HepG2 (cell line): ENCODE data around the gene TPRA1. TPM values are rescaled to one million over a fixed set of nuclear protein-coding genes. Genes with fewer than 3 reads are reported as not detected.

Experiments used
- ATAC-seq: fragments of 200-7000 bp; cut with Tn5 transposase; 3 replicates; pipeline ENCODE4 v1.9.1; 2020; ENCODE audit warnings: mild to moderate bottlenecking, moderate library complexity
- BruUV-seq: library from RNA; stranded (reverse); fragments of 400-500 nt; replicated peaks from 2 replicates; lab custom pipeline; 2021; lab: Mats Ljungman, UMichigan
- CTCF ChIA-PET: fragments of 300-600 bp; formaldehyde crosslinking; extraction: SDS; loops from one replicate; lab custom pipeline; 2021; ENCODE audit warnings: low total read pairs, inconsistent platforms, low intra/inter-chr PET ratio; lab: Yijun Ruan, JAX
- POLR2A ChIA-PET: fragments of 350-600 bp; sonication (Branson Sonifier 250); formaldehyde crosslinking; loops from one replicate; lab custom pipeline; 2020; ENCODE audit warnings: antibody characterized with exemption, inconsistent platforms; lab: Yijun Ruan, JAX
- DNase-seq: peaks from one replicate; pipeline ENCODE4 v3.0.0-alpha.2; 2015; ENCODE audit warnings: low spot score
- FAIRE-seq: peaks from 3 replicates; lab custom pipeline; 2011; peaks lifted over from hg19 to GRCh38; lab: Jason Lieb, UNC
- H2AFZ ChIP-seq: one replicate; pipeline ENCODE4 v1.6.1; 2011; ENCODE audit warnings: low read length, inconsistent platforms
- H3K27ac ChIP-seq: fragments of 300-600 bp; 3 replicates; pipeline ENCODE4 v1.8.0; 2011; ENCODE audit warnings: mixed run types, mild to moderate bottlenecking, mixed read lengths, low read length, inconsistent platforms; ENCODE audit not compliant: insufficient read depth; ENCODE audit errors: extremely low read length
- H3K27me3 ChIP-seq, 2 experiments: fragments of 200-600 bp in 1 of 2; 2 replicates in 1 of 2; 3 replicates in 1 of 2; pipeline versions ENCODE4 v1.6.0 to v1.8.0; 2011; ENCODE audit warnings: low read length in 2 of 2, mild to moderate bottlenecking in 2 of 2, moderate library complexity in 2 of 2, inconsistent platforms in 1 of 2; ENCODE audit not compliant: insufficient read depth in 2 of 2, control insufficient read depth in 1 of 2
- H3K36me3 ChIP-seq, 2 experiments: fragments of 200-600 bp in 1 of 2; replicated peaks in 1 of 2; 2 replicates in 1 of 2; 3 replicates in 1 of 2; pipeline versions ENCODE4 v1.5.1 to v1.8.0; 2011; ENCODE audit warnings: low read length in 2 of 2, inconsistent platforms in 1 of 2; ENCODE audit not compliant: insufficient read depth in 2 of 2, control insufficient read depth in 1 of 2
- H3K4me1 ChIP-seq: 2 replicates; pipeline ENCODE4 v1.5.1; 2012; ENCODE audit warnings: low read length, inconsistent platforms; ENCODE audit not compliant: insufficient read depth
- H3K4me2 ChIP-seq: 2 replicates; pipeline ENCODE4 v1.6.0; 2011; ENCODE audit warnings: low read depth, low read length, inconsistent platforms
- H3K4me3 ChIP-seq, 3 experiments: fragments of 200-600 bp in 1 of 3; sonication (generic), shearing (Covaris generic) in 1 of 3; replicated peaks in 1 of 3; 2 replicates each; pipeline ENCODE4 v1.5.1; 2011 to 2016; ENCODE audit warnings: low read length in 3 of 3, inconsistent platforms in 2 of 3, low read depth in 2 of 3, mild to moderate bottlenecking in 2 of 3, control low read depth in 1 of 3, mixed read lengths in 1 of 3; ENCODE audit not compliant: insufficient read depth in 1 of 3
- H3K79me2 ChIP-seq: one replicate; pipeline ENCODE4 v1.6.1; 2011; ENCODE audit warnings: low read length, inconsistent platforms; ENCODE audit not compliant: insufficient read depth
- H3K9ac ChIP-seq: 2 replicates; pipeline ENCODE4 v1.6.0; 2011; ENCODE audit warnings: mild to moderate bottlenecking, low read depth, low read length, inconsistent platforms; ENCODE audit not compliant: insufficient read depth
- H3K9me3 ChIP-seq: 2 replicates; pipeline ENCODE4 v1.5.1; 2012; ENCODE audit warnings: mild to moderate bottlenecking, low read length
- H4K20me1 ChIP-seq: 2 replicates; pipeline ENCODE4 v1.6.0; 2011; ENCODE audit warnings: inconsistent platforms, mild to moderate bottlenecking, low read length, moderate library complexity; ENCODE audit not compliant: insufficient read depth
- EHMT2 ChIP-seq: fragments of 200-600 bp; sonication (generic); IDR thresholded peaks from 2 replicates; pipeline ENCODE4 v1.7.0; 2017; ENCODE audit warnings: antibody characterized with exemption, low read depth, low read length, borderline replicate concordance
- HDAC6 ChIP-seq: fragments of 200-600 bp; sonication (generic); IDR thresholded peaks from 2 replicates; pipeline ENCODE4 v1.7.0; 2017; ENCODE audit warnings: mild to moderate bottlenecking, antibody characterized with exemption, low read length, low read depth
- MAZ ChIP-seq, 2 experiments: sonication (generic) in 1 of 2; formaldehyde crosslinking in 1 of 2; IDR thresholded peaks; 2 replicates each; pipeline versions ENCODE4 v1.5.0 to v1.6.1; 2012 to 2020; ENCODE audit warnings: low read depth in 2 of 2, mild to moderate bottlenecking in 2 of 2, borderline replicate concordance in 1 of 2, improper control_type of control experiment in 1 of 2, low read length in 1 of 2, missing genetic modification reagents in 1 of 2, moderate library complexity in 1 of 2
- MED1 ChIP-seq: sonication (generic); formaldehyde crosslinking; IDR thresholded peaks from 2 replicates; pipeline ENCODE4 v1.4.0; 2020; ENCODE audit warnings: missing genetic modification reagents
- NR2F2 ChIP-seq: IDR thresholded peaks from 2 replicates; pipeline ENCODE4 v1.6.1; 2012; ENCODE audit warnings: low read depth, inconsistent platforms, borderline replicate concordance
- ZNF121 ChIP-seq: sonication (generic); formaldehyde crosslinking; IDR thresholded peaks from 2 replicates; pipeline ENCODE4 v1.5.0; 2020; ENCODE audit warnings: mild to moderate bottlenecking, missing genetic modification reagents
- ZNF350 ChIP-seq: sonication (generic); formaldehyde crosslinking; IDR thresholded peaks from 2 replicates; pipeline ENCODE4 v1.4.0; 2020; ENCODE audit warnings: mild to moderate bottlenecking, low read depth, missing genetic modification reagents, borderline replicate concordance
- ZNF678 ChIP-seq: sonication (generic); formaldehyde crosslinking; IDR thresholded peaks from 2 replicates; pipeline ENCODE4 v1.4.0; 2020; ENCODE audit warnings: mild to moderate bottlenecking, missing genetic modification reagents
- in situ Hi-C: cut with HindIII; loops from 2 replicates; pipeline ENCODE4 v1.10.0; 2017; ENCODE audit warnings: low pct_unique_long_range_greater_than_20kb; ENCODE audit not compliant: extremely low pct_ligation_motif_present
- intact Hi-C: fragments of 100-400 bp; cut with micrococcal nuclease; formaldehyde crosslinking; loops from one replicate; pipeline ENCODE4 v1.10.0; 2022; ENCODE audit not compliant: unreplicated experiment
- polyA plus RNA-seq, 8 experiments: library from polyadenylated mRNA; depleted of rRNA in 3 of 8; stranded (reverse) in 7 of 8; unstranded in 1 of 8; fragments of >200 nt; fragmentation: Illumina TruSeq in 4 of 8; extraction: Trizol in 4 of 8; gene quantifications; 2 replicates each; pipeline versions ENCODE4 v1.2.1 to v1.2.3, GENCODE V29; 2011 to 2016; ENCODE audit warnings: low read depth in 4 of 8, missing spikeins in 1 of 8, mixed read lengths in 1 of 8; ENCODE audit not compliant: insufficient read depth in 1 of 8
- total RNA-seq, 5 experiments: library from RNA; depleted of rRNA; stranded (reverse); fragments of >200 nt; fragmentation: Illumina TruSeq; extraction: Trizol; gene quantifications; 2 replicates each; pipeline ENCODE4 v1.2.3, GENCODE V29; 2016; ENCODE audit warnings: low read depth in 1 of 5
- TF ChIP-seq, protein P1 (sequence below): sonication (generic); formaldehyde crosslinking; IDR thresholded peaks from 2 replicates; pipeline ENCODE4 v1.8.1; 2022; ENCODE audit warnings: mild to moderate bottlenecking, missing genetic modification reagents

The TPRA1 gene
- total and polyA plus RNA-seq, 2 of the 13 experiments (the other 11 are each of a cell fraction or from before 2014, with no cell fraction given), result 25.4 to 25.8 TPM

DNA sequence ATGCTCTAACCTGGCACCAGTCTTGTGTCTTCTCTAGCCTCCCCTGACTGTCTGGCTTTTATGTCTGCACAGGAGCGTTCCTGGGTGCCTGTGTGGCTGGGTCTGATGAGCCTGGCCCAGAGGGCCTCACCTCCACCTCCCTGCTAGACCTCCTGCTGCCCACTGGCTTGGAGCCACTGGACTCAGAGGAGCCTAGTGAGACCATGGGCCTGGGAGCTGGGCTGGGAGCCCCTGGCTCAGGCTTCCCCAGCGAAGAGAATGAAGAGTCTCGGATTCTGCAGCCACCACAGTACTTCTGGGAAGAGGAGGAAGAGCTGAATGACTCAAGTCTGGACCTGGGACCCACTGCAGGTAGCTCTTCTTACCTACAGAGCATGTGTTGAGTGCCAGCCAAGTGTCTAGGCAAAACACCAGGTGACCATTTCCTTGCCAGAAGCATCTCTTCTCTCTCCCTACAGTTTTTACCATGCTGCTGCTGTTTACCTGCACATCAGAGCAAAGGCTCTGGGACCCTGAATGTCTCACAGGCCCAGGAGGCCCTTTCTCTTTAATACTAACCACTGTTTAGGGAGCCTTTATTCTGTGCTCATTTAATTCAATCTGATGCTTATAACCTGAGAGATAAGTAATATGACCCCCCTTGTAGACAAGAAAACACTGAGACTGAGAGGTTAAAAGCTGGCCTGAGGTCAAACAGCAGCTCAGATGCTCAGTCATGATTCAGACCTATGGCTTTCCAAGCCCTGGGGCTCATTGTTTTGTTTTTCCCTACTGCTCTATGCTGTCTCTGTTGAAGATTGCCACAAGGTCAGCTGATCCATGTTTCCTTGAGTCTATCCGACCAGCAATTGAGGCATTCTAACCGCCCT is 48.9 kb upstream of the TPRA1 start (continued):
- TF ChIP-seq EHMT2 (no peak), ZNF350 (CRISPR knock-in tag) (no peak), HDAC6 (no peak), ZNF678 (CRISPR knock-in tag) (no peak), NR2F2 (no peak)
- TF ChIP-seq, protein P1, sequence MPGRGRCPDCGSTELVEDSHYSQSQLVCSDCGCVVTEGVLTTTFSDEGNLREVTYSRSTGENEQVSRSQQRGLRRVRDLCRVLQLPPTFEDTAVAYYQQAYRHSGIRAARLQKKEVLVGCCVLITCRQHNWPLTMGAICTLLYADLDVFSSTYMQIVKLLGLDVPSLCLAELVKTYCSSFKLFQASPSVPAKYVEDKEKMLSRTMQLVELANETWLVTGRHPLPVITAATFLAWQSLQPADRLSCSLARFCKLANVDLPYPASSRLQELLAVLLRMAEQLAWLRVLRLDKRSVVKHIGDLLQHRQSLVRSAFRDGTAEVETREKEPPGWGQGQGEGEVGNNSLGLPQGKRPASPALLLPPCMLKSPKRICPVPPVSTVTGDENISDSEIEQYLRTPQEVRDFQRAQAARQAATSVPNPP, result no peak

DNA sequence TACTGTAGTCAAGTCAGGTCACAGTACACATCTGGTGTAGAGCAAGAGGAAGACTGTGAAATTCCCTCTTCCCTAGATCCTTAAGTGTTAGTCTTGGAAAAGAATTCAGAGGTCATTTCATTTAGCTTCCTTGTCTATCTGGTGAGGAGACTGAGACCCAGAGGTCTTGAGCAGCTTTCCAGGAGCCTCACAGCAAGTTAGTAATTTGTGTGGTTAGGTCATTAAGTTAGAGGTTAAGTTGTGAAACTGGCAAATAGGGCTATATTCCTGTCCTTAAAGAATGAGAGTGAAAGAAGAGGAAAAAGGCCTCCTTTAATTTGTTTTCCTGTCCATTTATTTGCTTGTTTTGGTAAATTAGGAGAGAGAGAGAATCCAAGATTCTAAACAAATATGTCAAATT is 47.4 kb upstream of the TPRA1 start:
- Histone ChIP-seq H3K36me3 (peaks cover 0 to 3% of the 10 kb centered on the region in 2 experiments; a peak in 1 of 5 replicates), H3K4me2 (no peak overlapping the region), H3K9ac (no peak overlapping the region), H2AFZ (no peak overlapping the region), H3K27ac (no peak overlapping the region), H3K4me1 (no peaks in the 10 kb centered on the region), H3K27me3 (no peaks in the 10 kb centered on the region), H4K20me1 (no peaks in the 10 kb centered on the region), H3K9me3 (no peaks in the 10 kb centered on the region), H3K79me2 (no peaks in the 10 kb centered on the region), H3K4me3 (no peak overlapping the region)
- CTCF ChIA-PET, result no interaction called here
- ATAC-seq, result no peak
- no peak for DNase-seq
- intact Hi-C loops (no loop called here), in situ Hi-C loops (no loop called here)
- no TSS peak for BruUV-seq
- POLR2A ChIA-PET, result no interaction called here
- no peak for FAIRE-seq
- TF ChIP-seq MAZ (IDR thresholded peaks at IDR 0.05; ENCODE audit: borderline replicate concordance, low read depth, low read length) (no peak), MAZ (CRISPR knock-in tag; IDR thresholded peaks at IDR 0.05; ENCODE audit: low read depth) (no peak), MED1 (CRISPR knock-in tag) (no peak), ZNF121 (CRISPR knock-in tag) (no peak)
